Measurements from ENCODE around the gene ANHX. TPM values are rescaled to one million over a fixed set of nuclear protein-coding genes. Genes with fewer than 3 reads are reported as not detected.

Gene ANHX
- total and polyA plus RNA-seq, 4 donors, result not detected

DNA sequence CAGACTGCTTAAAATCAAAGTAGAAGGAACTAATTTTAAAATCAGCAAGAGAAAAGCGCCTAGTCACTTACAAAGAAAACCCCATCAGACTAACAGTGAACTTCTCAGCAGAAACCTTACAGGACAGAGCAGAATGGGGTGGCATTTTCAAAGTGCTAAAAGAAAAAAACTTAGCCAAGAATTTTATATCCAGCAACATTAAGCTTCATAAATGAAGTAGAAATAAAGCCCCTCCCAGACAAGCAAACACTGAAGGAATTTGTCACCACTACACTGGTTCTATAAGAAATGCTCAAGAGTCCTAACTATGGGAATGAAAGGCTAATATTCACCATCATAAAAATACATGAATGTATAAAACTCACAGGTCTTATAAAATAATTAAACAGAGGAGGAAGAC is 60.8 kb downstream of the ANHX start:
- WGBS (ENCODE audit: insufficient coverage), result no CpG with 5 or more reads among the region's 1 CpG

DNA sequence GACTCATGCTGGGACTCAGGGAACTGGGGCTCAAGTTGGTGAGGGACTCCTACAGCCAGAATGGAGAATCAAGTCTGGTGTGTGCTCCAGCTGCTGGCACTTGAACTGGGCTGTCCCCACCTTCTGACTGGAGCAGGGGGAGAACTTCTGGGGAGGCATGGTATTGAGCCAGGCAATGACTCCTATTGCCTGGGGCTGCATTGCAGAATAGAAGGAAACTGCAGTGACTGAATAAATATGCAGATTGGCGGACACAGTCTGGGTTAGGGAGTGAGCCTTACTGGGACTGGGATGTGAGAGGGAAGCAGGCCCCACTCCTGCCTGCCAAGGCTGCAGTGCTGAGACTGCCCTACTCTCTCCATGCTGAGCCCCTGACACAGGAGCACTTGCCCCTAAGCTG is 63.2 kb downstream of the ANHX start:
- peaks cover 7% of the 10 kb centered on the region for H3K9me3 ChIP-seq (ENCODE audit: control insufficient read depth, insufficient read depth, low read length)

More for the DNA sequence above, 60.8 kb downstream of the ANHX start:
- Histone ChIP-seq H3K27ac (ENCODE audit: low read depth, low read length) (no peak overlapping the region), H3K4me1 (ENCODE audit: control insufficient read depth, insufficient read depth, low read length) (no peaks in the 10 kb centered on the region), H3K9me3 (ENCODE audit: control insufficient read depth, insufficient read depth, low read length) (peaks cover 4% of the 10 kb centered on the region), H3K36me3 (ENCODE audit: control insufficient read depth, insufficient read depth, low read length) (no peaks in the 10 kb centered on the region), H3K27me3 (ENCODE audit: control insufficient read depth, insufficient read depth, low read length) (no peaks in the 10 kb centered on the region), H3K4me3 (ENCODE audit: low read depth, low read length) (no peak overlapping the region)
- DNase-seq (ENCODE audit: low read depth in 4 of 6, low spot score in 6 of 6), result no peak

More for the DNA sequence above, 63.2 kb downstream of the ANHX start:
- Histone ChIP-seq H3K27ac (ENCODE audit: low read depth, low read length) (no peak overlapping the region), H3K27me3 (ENCODE audit: control insufficient read depth, insufficient read depth, low read length) (no peaks in the 10 kb centered on the region), H3K4me1 (ENCODE audit: control insufficient read depth, insufficient read depth, low read length) (no peaks in the 10 kb centered on the region), H3K4me3 (ENCODE audit: low read depth, low read length) (no peak overlapping the region), H3K36me3 (ENCODE audit: control insufficient read depth, insufficient read depth, low read length) (no peaks in the 10 kb centered on the region)
- 92% methylated on average over 1 of the region's 1 CpG for WGBS (ENCODE audit: insufficient coverage)
- DNase-seq (ENCODE audit: low read depth in 4 of 6, low spot score in 6 of 6), result no peak

Small RNA genes lying within 50 kb of the gene (small RNA-seq; reads per million reads assigned to genes)
- gene RF00019 (ENCODE audit: low replicate concordance) (not detected), gene RNU6-717P (ENCODE audit: low replicate concordance) (not detected)

Other genes with a start within 250 kb of the ANHX start
- 10 to 100 TPM; 10.9 to 13.8 TPM for gene ZNF26, start 249.5 kb downstream of the ANHX start, total RNA-seq
- gene ZNF26, start 249.5 kb downstream of the ANHX start, polyA plus RNA-seq (ENCODE audit: insufficient read length in 2 of 2), result 10 to 100 TPM in 1 of 2 donors, 1 to 10 TPM in 1; 9.4 to 11.5 TPM
- gene ZNF84, start 198.4 kb downstream of the ANHX start, total RNA-seq, result 10 to 100 TPM; 71.3 to 89.4 TPM
- 10 to 100 TPM; 51.3 to 63.6 TPM for gene ZNF84, start 198.4 kb downstream of the ANHX start, polyA plus RNA-seq (ENCODE audit: insufficient read length in 2 of 2)
- gene ZNF140, start 155.0 kb downstream of the ANHX start, total RNA-seq, result 10 to 100 TPM; 29.1 to 50.0 TPM
- 10 to 100 TPM; 23.8 TPM for gene ZNF140, start 155.0 kb downstream of the ANHX start, polyA plus RNA-seq (ENCODE audit: insufficient read length in 2 of 2)
- gene ZNF891, start 105.6 kb downstream of the ANHX start, total RNA-seq, result 1 to 10 TPM; 4.1 to 7.5 TPM
- 1 to 10 TPM; 3.6 to 5.1 TPM for gene ZNF891, start 105.6 kb downstream of the ANHX start, polyA plus RNA-seq (ENCODE audit: insufficient read length in 2 of 2)
- gene ZNF10, start 105.2 kb downstream of the ANHX start, total RNA-seq, result 10 to 100 TPM; 16.8 to 24.8 TPM
- gene ZNF10, start 105.2 kb downstream of the ANHX start, polyA plus RNA-seq (ENCODE audit: insufficient read length in 2 of 2), result 10 to 100 TPM; 15.1 to 18.5 TPM
- 10 to 100 TPM; 35.1 to 35.4 TPM for gene ZNF268, start 54.4 kb downstream of the ANHX start, total RNA-seq
- 10 to 100 TPM; 13.3 to 17.4 TPM for gene ZNF268, start 54.4 kb downstream of the ANHX start, polyA plus RNA-seq (ENCODE audit: insufficient read length in 2 of 2)